NCI-H2171 (cell line): ENCODE data around the gene TCF21.
"Not testable (repeated sequence)": the region's sequence is repeated elsewhere in the genome, so short reads cannot be mapped to it uniquely, and the experiment has no call there.

Experiments used
- DNase-seq: peaks from one replicate; lab custom pipeline; 2025; lab: John Stamatoyannopoulos, UW

Gene TCF21

GRCh38 chr6:133888929-133889556 lies at the start of gene TCF21:
Gene TCF21 (plus strand): TSS chr6:133889113. CDS start chr6:133889398, 285 bp downstream.
- DNase-seq: no peak

- DNase-seq: no peak
Observed at GRCh38 chr6:133841176-133841575, 47.7 kb upstream of the TCF21 start.

GRCh38 chr6:133843098-133843497 lies 45.8 kb upstream of the TCF21 start:
- DNase-seq: no peak

GRCh38 chr6:133844709-133845108 lies 44.2 kb upstream of the TCF21 start:
- no peak for DNase-seq

DNA sequence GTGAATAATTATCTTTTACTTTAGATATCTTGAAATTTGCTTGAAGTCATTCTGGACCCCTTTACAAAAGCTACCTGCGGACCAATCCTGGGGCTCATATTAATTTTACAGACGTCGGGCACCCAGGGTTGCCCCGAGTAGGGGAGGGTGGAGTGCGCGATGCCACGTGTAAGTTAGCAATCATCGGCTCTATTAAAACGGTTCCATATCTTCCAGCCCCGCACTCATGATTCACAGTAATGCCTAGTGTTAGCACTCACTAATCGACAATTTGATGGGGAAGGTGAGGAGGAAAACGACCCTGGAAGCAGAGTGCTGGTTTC lies 34.9 kb upstream of the TCF21 start:
- DNase-seq: peak; percentile 36

GRCh38 chr6:133854364-133855275 lies 34.3 kb upstream of the TCF21 start:
- peak; percentile 36 for DNase-seq

- DNase-seq: no peak
Observed at GRCh38 chr6:133855276-133855990, 33.5 kb upstream of the TCF21 start.

- DNase-seq: no peak
Observed at GRCh38 chr6:133855991-133856370, 32.9 kb upstream of the TCF21 start.

- DNase-seq: no peak
Observed at GRCh38 chr6:133856911-133857310, 32.0 kb upstream of the TCF21 start.

GRCh38 chr6:133857696-133858095 lies 31.2 kb upstream of the TCF21 start:
- no peak for DNase-seq

DNA sequence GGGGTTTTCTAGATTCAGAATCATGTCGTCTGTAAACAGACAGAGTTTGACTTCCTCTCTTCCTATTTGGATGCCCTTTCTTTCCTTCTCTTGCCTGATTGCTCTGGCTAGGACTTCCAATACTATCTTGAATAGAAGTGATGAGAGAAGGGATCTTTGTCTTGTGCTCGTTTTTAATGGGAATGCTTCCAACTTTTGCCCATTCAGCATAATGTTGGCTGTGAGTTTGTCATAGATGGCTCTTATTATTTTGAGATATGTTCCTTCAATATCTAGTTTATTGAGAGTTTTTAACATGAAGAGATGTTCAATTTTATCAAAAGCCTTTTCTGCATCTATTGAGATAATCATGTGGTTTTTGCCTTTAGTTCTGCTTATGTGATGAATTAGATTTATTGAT lies 27.6 kb upstream of the TCF21 start:
- not testable (repeated sequence) for DNase-seq

DNA sequence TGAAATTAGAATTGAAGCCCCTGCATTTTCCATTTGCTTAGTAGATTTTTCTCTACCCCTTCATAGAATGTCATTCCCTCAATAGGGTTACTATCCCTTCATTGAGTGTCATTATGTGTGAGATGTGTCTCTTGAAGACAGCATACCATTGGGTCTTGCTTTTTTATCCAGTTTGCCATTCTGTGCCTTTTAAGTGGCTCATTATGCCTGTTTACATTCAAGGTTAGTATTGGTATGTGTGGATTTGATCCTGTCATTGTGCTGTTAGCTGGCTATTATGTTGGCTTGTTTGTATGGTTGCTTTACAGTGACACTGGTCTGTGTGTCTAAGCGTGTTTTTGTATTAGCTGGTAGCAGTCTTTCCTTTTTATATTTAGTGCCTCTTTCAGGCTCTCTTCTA lies 25.7 kb upstream of the TCF21 start:
- DNase-seq: no peak

- no peak for DNase-seq
Observed at GRCh38 chr6:133865680-133866079, 23.2 kb upstream of the TCF21 start.

DNA sequence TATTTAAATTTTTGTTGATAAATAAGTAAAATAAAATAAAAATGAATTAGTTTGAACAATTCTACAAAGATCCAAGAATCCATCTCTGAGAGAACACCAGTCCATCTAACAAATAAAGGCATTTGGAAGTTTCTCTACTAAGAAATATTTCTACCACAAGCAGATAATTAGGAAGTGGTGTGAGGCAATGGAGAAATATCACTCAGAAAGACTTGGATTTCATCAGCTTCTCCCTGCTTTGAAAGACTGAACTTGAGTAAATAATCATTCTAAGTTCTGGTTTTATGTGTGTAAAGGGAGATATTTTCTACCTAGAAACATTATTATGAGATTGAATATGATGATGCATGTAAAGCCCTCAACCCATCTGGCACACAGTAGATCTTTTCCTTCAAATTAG lies 17.8 kb upstream of the TCF21 start:
- DNase-seq: no peak

DNA sequence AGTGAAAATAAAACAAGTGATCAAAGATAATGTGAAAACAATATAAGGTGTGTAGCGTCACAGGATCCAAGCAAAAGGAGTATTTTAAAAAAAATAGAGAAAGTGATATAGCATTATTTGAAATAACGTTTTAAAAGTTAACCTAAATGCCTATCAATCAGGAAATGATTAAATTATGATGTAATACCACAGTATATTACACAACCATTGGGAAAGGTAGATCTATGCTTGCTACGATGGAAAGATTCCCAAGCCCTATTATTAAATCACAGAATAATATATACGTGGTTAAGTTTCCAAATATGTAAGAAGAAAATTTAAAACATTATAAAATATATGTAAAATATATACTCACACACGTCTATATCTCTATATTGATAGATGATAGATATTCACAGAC lies 15.4 kb upstream of the TCF21 start:
- no peak for DNase-seq

- no peak for DNase-seq
Observed at GRCh38 chr6:133877116-133877515, 11.8 kb upstream of the TCF21 start.

DNA sequence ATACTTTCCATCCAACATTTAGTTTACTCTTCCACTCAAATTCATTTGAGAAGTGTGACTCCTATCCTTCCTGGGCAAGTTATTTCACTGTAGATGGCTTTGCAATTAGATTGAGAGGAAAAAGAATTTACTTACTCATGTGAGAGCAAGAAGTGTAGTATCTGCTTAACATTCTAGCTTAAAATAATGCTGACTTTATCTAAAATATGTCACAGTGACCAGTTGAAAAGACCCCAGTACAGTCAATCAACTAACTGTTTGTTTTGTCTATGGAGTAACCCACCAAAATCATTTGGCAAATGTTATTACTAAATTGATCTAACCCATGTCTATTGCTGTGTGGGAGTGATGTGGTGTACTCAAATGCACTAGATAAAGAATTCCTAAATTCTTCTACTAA lies 8.9 kb upstream of the TCF21 start:
- no peak for DNase-seq

GRCh38 chr6:133880896-133881295 lies 8.0 kb upstream of the TCF21 start:
- no peak for DNase-seq

GRCh38 chr6:133886104-133886775 lies 2.7 kb upstream of the TCF21 start:
- no peak for DNase-seq

- no peak for DNase-seq
Observed at GRCh38 chr6:133887156-133887879, 1.6 kb upstream of the TCF21 start.

DNA sequence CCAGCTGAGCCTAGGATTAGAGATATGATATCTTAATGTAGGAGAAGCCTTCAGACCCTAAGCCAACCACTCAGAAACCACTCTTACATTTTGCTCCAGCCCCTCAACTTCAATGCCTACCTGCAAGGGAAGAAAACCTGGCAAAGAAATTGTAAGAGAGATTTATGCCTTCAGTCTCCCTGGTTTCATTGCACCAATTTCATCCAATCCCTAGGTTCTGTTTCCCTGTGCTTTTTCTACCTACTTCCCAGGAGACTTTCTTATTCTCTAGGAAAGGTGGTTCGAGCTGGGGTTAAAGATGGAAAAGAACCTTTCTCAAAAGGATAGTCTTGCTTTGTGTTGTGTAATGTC lies 1.1 kb upstream of the TCF21 start:
- no peak for DNase-seq
